Smooth muscle cell (in vitro differentiated cells): Measurements from ENCODE around the gene NTRK3. TPM values are rescaled to one million over a fixed set of nuclear protein-coding genes. Genes with fewer than 3 reads are reported as not detected.

ENCODE experiments used
- DNase-seq: peaks from one replicate; lab custom pipeline; 2025; ENCODE audit not compliant: unreplicated experiment; lab: John Stamatoyannopoulos, UW
- H2AFZ ChIP-seq: fragments of 200-600 bp; sonication (generic); 2 replicates; pipeline ENCODE4 v1.6.0; 2016; ENCODE audit warnings: antibody characterized with exemption, low read depth, mild to moderate bottlenecking
- H3F3A ChIP-seq: fragments of 200-600 bp; sonication (generic); 2 replicates; pipeline ENCODE4 v1.6.0; 2017; ENCODE audit warnings: antibody characterized with exemption, low read depth
- H3K27ac ChIP-seq: fragments of 200-600 bp; sonication (generic); 2 replicates; pipeline ENCODE4 v1.5.1; 2016; ENCODE audit warnings: low read depth, mild to moderate bottlenecking
- H3K27me3 ChIP-seq: fragments of 200-600 bp; sonication (generic); 2 replicates; pipeline ENCODE4 v1.6.1; 2016; ENCODE audit warnings: low read depth, mild to moderate bottlenecking
- H3K36me3 ChIP-seq: fragments of 200-600 bp; sonication (generic); 2 replicates; pipeline ENCODE4 v1.5.1; 2016; ENCODE audit warnings: low read depth
- H3K4me1 ChIP-seq: fragments of 200-600 bp; sonication (generic); 2 replicates; pipeline ENCODE4 v1.5.1; 2016; ENCODE audit warnings: low read depth
- H3K4me2 ChIP-seq: fragments of 200-600 bp; sonication (generic); 2 replicates; pipeline ENCODE4 v1.6.0; 2016; ENCODE audit warnings: mild to moderate bottlenecking
- H3K4me3 ChIP-seq: fragments of 200-600 bp; sonication (generic); 2 replicates; pipeline ENCODE4 v1.5.1; 2016; ENCODE audit warnings: mild to moderate bottlenecking
- H3K79me2 ChIP-seq: fragments of 200-600 bp; sonication (generic); 2 replicates; pipeline ENCODE4 v1.6.0; 2016; ENCODE audit warnings: low read depth, mild to moderate bottlenecking
- H3K9ac ChIP-seq: fragments of 200-600 bp; sonication (generic); 2 replicates; pipeline ENCODE4 v1.6.0; 2016; ENCODE audit warnings: low read depth
- H3K9me3 ChIP-seq: fragments of 200-600 bp; sonication (generic); replicated peaks from 2 replicates; pipeline ENCODE4 v1.5.1; 2016; ENCODE audit warnings: low read depth
- H4K20me1 ChIP-seq: fragments of 200-600 bp; sonication (generic); 2 replicates; pipeline ENCODE4 v1.6.0; 2016; ENCODE audit warnings: low read depth
- CTCF ChIP-seq: fragments of 200-600 bp; sonication (generic); IDR thresholded peaks from 2 replicates; pipeline ENCODE4 v1.5.1; 2017; ENCODE audit warnings: borderline replicate concordance, mild to moderate bottlenecking, antibody characterized with exemption; ENCODE audit not compliant: insufficient read depth, poor library complexity, severe bottlenecking
- WGBS: methylation state at CpG from one replicate; pipeline ENCODE4 v1.1.7; 2016; ENCODE audit warnings: low lambda C conversion rate; 5-methylcytosine and 5-hydroxymethylcytosine counted together
- polyA plus RNA-seq: library from polyadenylated mRNA; unstranded; fragments of >200 nt; fragmentation: Nextera tagmentation; extraction: Ambion mirVana; gene quantifications from 2 replicates; pipeline ENCODE4 v1.2.1, GENCODE V29; 2016
- total RNA-seq: library from RNA; depleted of rRNA; stranded (reverse); fragments of >200 nt; gene quantifications from 2 replicates; pipeline ENCODE4 v1.2.3, GENCODE V29; 2014

Gene NTRK3
- total and polyA plus RNA-seq, 2 experiments from 2014 or later = 3.3 to 3.5 TPM

GRCh38 chr15:88121968-88122530 is 134.5 kb downstream of the NTRK3 start:
- Histone ChIP-seq H2AFZ (no peak overlapping the region), H3K27ac (no peak overlapping the region), H3K4me1 (no peaks in the 10 kb centered on the region), H3K4me2 (no peak overlapping the region), H3K4me3 (no peak overlapping the region), H3F3A (no peaks in the 10 kb centered on the region), H4K20me1 (no peaks in the 10 kb centered on the region), H3K9me3 (no peaks in the 10 kb centered on the region), H3K36me3 (no peaks in the 10 kb centered on the region), H3K27me3 (peaks cover 2% of the 10 kb centered on the region), H3K79me2 (no peaks in the 10 kb centered on the region), H3K9ac (no peak overlapping the region)
- WGBS = 86% methylated on average over 2 of the region's 2 CpGs
- TF ChIP-seq CTCF = no peak
- DNase-seq = no peak

- Histone ChIP-seq H3K4me3 (no peak overlapping the region), H3K4me2 (no peak overlapping the region), H3F3A (no peaks in the 10 kb centered on the region), H3K4me1 (no peaks in the 10 kb centered on the region), H3K9me3 (no peaks in the 10 kb centered on the region), H3K9ac (no peak overlapping the region), H2AFZ (no peak overlapping the region), H4K20me1 (no peaks in the 10 kb centered on the region), H3K27ac (no peak overlapping the region), H3K79me2 (no peaks in the 10 kb centered on the region), H3K27me3 (peaks cover 2% of the 10 kb centered on the region), H3K36me3 (no peaks in the 10 kb centered on the region)
- DNase-seq = no peak
- 91% methylated on average over 3 of the region's 3 CpGs for WGBS
- no peak for TF ChIP-seq CTCF
Observed at GRCh38 chr15:88120026-88120425, 136.5 kb downstream of the NTRK3 start.

- no peak overlapping the region for H3K27ac ChIP-seq
- no peak for TF ChIP-seq CTCF
- no peaks in the 10 kb centered on the region for H3K4me1 ChIP-seq
- DNase-seq = no peak
- H3K9ac ChIP-seq = no peak overlapping the region
- no peaks in the 10 kb centered on the region for H4K20me1 ChIP-seq
- no peak overlapping the region for H2AFZ ChIP-seq
- peaks cover 5% of the 10 kb centered on the region for H3F3A ChIP-seq
- no peaks in the 10 kb centered on the region for H3K79me2 ChIP-seq
- H3K4me2 ChIP-seq = no peak overlapping the region
- WGBS = 87% methylated on average over 7 of the region's 7 CpGs
- H3K27me3 ChIP-seq = peaks cover 2% of the 10 kb centered on the region
- H3K36me3 ChIP-seq = no peaks in the 10 kb centered on the region
- no peak overlapping the region for H3K4me3 ChIP-seq
- no peaks in the 10 kb centered on the region for H3K9me3 ChIP-seq
Observed at GRCh38 chr15:88118741-88119140, 137.8 kb downstream of the NTRK3 start.

- H3K27ac ChIP-seq = no peak overlapping the region
- H3K9ac ChIP-seq = no peak overlapping the region
- no peak overlapping the region for H2AFZ ChIP-seq
- no peak for DNase-seq
- H3K4me3 ChIP-seq = no peak overlapping the region
- H3K9me3 ChIP-seq = no peaks in the 10 kb centered on the region
- peaks cover 2% of the 10 kb centered on the region for H3K27me3 ChIP-seq
- no peaks in the 10 kb centered on the region for H4K20me1 ChIP-seq
- H3K4me1 ChIP-seq = no peaks in the 10 kb centered on the region
- WGBS = 83% methylated on average over 6 of the region's 6 CpGs
- no peak overlapping the region for H3K4me2 ChIP-seq
- peaks cover 9% of the 10 kb centered on the region for H3F3A ChIP-seq
- H3K79me2 ChIP-seq = no peaks in the 10 kb centered on the region
- no peaks in the 10 kb centered on the region for H3K36me3 ChIP-seq
- TF ChIP-seq CTCF = no peak
Observed at GRCh38 chr15:88118035-88118434, 138.5 kb downstream of the NTRK3 start.
